ENCODE results near the gene FEZF2.

FEZF2 gene

DNA sequence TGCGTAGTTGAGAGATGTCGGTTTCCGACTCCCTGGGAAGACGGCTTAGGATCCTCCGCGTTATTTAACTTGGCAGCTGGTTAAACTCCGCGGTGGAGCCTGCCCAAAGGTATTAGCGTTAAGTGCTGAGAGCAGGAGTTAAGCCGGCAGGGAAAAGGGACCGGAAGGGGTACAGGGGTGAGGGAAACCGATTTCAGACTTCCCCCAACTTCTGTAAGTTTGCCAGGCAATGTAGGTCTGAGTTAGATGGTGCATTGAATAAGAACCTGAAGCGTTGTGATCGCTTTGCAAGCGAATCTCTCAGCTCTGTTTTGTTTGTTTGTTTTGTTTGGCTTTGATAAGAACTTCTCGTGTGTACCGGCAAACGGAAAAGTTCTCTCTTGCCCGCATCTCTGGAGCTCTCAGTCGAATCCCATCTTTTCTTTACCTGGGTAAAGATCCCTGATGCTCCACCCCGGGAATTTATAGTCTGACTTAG is 6.0 kb upstream of the FEZF2 start:
- DNase-seq (ENCODE audit: low spot score): no peak
- TF ChIP-seq, protein P1, sequence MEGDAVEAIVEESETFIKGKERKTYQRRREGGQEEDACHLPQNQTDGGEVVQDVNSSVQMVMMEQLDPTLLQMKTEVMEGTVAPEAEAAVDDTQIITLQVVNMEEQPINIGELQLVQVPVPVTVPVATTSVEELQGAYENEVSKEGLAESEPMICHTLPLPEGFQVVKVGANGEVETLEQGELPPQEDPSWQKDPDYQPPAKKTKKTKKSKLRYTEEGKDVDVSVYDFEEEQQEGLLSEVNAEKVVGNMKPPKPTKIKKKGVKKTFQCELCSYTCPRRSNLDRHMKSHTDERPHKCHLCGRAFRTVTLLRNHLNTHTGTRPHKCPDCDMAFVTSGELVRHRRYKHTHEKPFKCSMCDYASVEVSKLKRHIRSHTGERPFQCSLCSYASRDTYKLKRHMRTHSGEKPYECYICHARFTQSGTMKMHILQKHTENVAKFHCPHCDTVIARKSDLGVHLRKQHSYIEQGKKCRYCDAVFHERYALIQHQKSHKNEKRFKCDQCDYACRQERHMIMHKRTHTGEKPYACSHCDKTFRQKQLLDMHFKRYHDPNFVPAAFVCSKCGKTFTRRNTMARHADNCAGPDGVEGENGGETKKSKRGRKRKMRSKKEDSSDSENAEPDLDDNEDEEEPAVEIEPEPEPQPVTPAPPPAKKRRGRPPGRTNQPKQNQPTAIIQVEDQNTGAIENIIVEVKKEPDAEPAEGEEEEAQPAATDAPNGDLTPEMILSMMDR (IDR thresholded peaks at IDR 0.05; ENCODE audit: borderline replicate concordance, control extremely low read depth, extremely low read depth, insufficient read depth, missing control alignments): no peak
- in situ Hi-C loops (cut with MboI; ENCODE audit: low sequenced_read_pairs, unreplicated experiment): no loop called here

DNA sequence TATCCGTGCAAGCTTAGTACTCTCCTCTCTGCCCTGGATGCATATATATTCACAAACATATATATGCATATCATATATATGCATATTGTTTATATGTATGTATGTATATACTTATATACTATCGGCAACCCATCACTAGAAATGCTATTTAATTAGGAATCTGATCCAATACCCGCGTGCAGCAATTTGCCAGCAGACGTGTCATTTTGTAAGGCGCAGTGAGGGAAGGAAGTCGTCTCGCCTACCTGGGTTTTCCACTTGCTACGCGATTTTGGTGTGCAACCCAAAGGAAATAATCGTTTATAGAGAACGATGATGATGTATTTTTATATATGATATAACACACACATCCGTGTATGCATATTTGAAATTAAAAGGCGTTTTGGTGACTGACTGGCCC is 5.6 kb upstream of the FEZF2 start:
- TF ChIP-seq, protein P1 (IDR thresholded peaks at IDR 0.05; ENCODE audit: borderline replicate concordance, control extremely low read depth, extremely low read depth, insufficient read depth, missing control alignments): no peak
- in situ Hi-C loops (cut with MboI; ENCODE audit: low sequenced_read_pairs, unreplicated experiment): no loop called here
- no peak for DNase-seq (ENCODE audit: low spot score)

DNA sequence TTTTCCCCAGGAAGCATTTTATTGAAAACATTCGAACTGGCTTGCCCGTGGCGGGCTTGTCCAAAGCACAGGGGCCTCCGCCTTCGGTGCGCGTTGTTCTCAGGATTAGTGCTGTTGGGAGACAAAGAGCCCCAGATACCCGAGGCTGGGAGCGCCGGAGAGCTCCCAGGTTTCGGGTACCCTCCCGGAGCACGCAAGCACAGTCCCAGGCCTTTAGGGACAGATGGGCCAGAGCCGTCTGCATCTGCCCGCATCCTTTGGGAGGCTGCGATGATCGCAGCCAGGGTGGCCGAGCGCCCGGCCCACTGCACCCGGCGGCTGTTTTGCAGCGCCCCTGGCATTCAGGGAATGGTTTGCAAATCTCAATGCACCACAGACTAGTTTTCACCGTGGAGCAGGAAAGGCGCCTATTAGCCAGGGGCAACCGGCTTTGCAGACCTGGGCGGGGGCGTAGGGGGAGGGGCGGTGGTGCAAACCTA is 5.0 kb upstream of the FEZF2 start:
- TF ChIP-seq, protein P1 (IDR thresholded peaks at IDR 0.05; ENCODE audit: borderline replicate concordance, control extremely low read depth, extremely low read depth, insufficient read depth, missing control alignments): no peak
- no peak for DNase-seq (ENCODE audit: low spot score)
- in situ Hi-C loops (cut with MboI; ENCODE audit: low sequenced_read_pairs, unreplicated experiment): no loop called here

DNA sequence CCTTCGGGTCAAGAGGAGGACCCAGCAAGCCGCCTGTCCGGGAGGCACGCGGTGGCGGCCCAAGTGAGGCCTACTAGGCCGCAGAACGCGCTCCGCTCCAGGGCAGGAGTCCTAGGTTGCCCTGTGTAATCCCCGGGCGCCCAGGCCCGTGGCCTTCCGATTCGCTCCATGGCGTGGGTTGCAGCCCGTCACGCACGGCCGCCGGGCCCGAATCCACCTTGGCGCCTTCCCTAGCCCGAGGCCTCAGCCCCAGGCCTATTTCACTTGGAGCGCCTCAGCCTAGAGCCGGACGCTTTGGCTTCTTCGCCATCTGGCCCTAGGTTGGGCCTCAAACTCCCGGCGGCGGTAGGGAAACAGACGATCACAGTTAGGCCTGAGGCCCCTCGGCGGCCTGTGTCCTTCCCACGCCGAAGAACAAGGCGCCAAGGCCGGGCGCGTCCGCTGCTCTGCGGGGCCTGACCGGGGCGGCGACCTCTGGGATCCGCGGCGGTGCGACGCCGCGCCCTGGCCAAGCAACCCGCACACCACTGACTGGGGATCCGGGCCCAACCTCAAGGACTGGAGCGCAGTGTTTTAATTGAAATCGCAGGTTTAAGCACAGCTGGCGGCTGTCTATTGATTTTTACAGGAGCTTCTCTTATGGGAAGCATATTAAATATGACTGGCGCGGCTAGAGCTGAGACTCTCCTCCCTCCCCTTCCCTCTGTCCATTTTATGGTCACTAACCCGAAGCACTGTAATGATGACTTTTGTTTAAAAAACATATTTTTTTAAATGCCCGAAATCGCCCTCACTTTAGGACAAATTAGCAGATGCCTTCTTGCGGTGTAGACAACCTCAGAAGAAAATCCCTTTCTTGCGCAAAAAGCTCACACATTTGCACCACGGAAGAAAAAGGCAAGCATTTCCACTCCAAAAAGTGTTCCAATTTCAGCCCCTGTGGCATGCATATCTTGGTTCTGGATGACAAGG is 3.8 kb upstream of the FEZF2 start:
- TF ChIP-seq, protein P1 (IDR thresholded peaks at IDR 0.05; ENCODE audit: borderline replicate concordance, control extremely low read depth, extremely low read depth, insufficient read depth, missing control alignments): no peak

DNA sequence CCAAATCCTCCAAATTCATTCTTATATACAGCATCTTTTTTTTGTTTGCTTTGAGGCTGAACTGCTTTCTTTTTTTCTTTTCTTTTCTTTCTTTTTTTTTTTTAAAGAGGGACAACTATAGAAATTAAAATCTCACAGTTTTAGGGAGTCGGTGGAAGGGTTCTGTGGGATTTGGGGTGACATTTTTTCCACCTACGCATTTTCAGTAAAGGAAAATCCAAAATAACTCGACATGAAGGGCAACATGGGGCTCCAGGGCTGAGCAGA is 3.0 kb upstream of the FEZF2 start:
- in situ Hi-C loops (cut with MboI; ENCODE audit: low sequenced_read_pairs, unreplicated experiment): no loop called here
- DNase-seq (ENCODE audit: low spot score): no peak
- TF ChIP-seq, protein P1 (IDR thresholded peaks at IDR 0.05; ENCODE audit: borderline replicate concordance, control extremely low read depth, extremely low read depth, insufficient read depth, missing control alignments): no peak

More for the DNA sequence above, 3.8 kb upstream of the FEZF2 start:
- in situ Hi-C loops (cut with MboI; ENCODE audit: low sequenced_read_pairs, unreplicated experiment): no loop called here
- DNase-seq (ENCODE audit: low spot score): peak; percentile 20

DNA sequence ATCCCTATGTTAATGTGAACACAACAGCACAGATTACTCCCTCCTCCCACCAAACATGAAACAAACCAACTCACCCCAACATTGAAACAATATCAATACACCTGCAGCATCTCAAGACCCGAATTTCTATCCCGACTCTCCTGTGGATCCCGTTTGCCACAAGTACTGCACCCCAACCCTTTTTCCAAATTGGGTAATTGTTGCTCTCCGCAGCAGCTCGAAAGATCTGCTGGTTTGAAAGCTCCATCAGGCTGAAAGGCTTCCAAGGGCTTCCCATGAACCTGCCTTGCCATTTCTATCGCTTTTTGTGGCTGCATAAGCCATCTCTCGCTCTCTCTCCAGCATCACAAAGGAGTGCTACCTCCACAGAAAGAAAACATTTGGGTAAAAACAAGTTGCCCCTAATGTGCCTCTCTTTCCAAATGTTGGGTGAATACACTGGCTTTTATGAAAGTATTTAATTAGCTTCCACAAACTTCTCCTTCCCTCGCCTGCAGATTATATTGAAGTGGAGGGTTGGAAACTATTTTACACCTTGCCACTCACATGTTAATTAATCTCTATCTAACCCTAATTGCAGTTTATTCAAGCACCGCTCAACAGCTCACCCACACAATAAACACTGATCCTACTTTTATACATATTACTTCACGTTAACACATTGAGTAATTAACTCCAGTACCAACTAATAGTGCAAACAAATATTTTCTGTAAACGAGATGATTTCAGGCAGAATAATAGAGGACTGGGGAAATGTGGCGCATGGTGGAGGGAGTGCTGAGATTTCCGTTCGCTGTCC is 2.5 kb upstream of the FEZF2 start:
- no peak for DNase-seq (ENCODE audit: low spot score)
- TF ChIP-seq, protein P1 (IDR thresholded peaks at IDR 0.05; ENCODE audit: borderline replicate concordance, control extremely low read depth, extremely low read depth, insufficient read depth, missing control alignments): no peak
- in situ Hi-C loops (cut with MboI; ENCODE audit: low sequenced_read_pairs, unreplicated experiment): no loop called here
